Nephron progenitor cell (in vitro differentiated cells): ENCODE data around the gene DCBLD1.
A peak's percentile ranks its signal among the peaks of the same experiment; 100 is the strongest.
"Not testable (repeated sequence)": the region's sequence is repeated elsewhere in the genome, so short reads cannot be mapped to it uniquely, and the experiment has no call there.

ENCODE experiments used
- DNase-seq: peaks from one replicate; pipeline ENCODE4 v3.0.0; 2021
- H3K27ac Mint-ChIP-seq: 2 replicates; pipeline ENCODE4 v1.8.0; 2021; ENCODE audit warnings: mild to moderate bottlenecking, moderate library complexity, mixed read lengths
- H3K27me3 Mint-ChIP-seq: 2 replicates; pipeline ENCODE4 v1.8.0; 2021; ENCODE audit warnings: mild to moderate bottlenecking, low read depth, mixed read lengths; ENCODE audit not compliant: poor library complexity
- H3K36me3 Mint-ChIP-seq: 2 replicates; pipeline ENCODE4 v1.8.0; 2021; ENCODE audit warnings: low read depth, mixed read lengths
- H3K4me1 Mint-ChIP-seq: 2 replicates; pipeline ENCODE4 v1.8.0; 2021; ENCODE audit warnings: mixed read lengths
- H3K4me3 Mint-ChIP-seq: 2 replicates; pipeline ENCODE4 v1.8.0; 2021; ENCODE audit warnings: mild to moderate bottlenecking, moderate library complexity, mixed read lengths
- H3K9me3 Mint-ChIP-seq: 2 replicates; pipeline ENCODE4 v1.8.0; 2021; ENCODE audit warnings: mild to moderate bottlenecking, moderate library complexity, mixed read lengths
- CTCF ChIP-seq: fragments of 200-600 bp; sonication (generic); IDR thresholded peaks from 2 replicates; pipeline ENCODE4 v1.5.0; 2021; ENCODE audit warnings: antibody characterized with exemption

The DCBLD1 gene

GRCh38 chr6:117515326-117515725 lies 32.9 kb downstream of the DCBLD1 start:
- peaks cover 20% of the 10 kb centered on the region for H3K4me1 Mint-ChIP-seq
- no peak for DNase-seq
- peaks cover 8% of the 10 kb centered on the region for H3K36me3 Mint-ChIP-seq
- H3K4me3 Mint-ChIP-seq: no peak overlapping the region
- no peak for TF ChIP-seq CTCF
- peak overlapping the region; percentile 16 for H3K27ac Mint-ChIP-seq
- H3K9me3 Mint-ChIP-seq: no peaks in the 10 kb centered on the region
- no peaks in the 10 kb centered on the region for H3K27me3 Mint-ChIP-seq

DNA sequence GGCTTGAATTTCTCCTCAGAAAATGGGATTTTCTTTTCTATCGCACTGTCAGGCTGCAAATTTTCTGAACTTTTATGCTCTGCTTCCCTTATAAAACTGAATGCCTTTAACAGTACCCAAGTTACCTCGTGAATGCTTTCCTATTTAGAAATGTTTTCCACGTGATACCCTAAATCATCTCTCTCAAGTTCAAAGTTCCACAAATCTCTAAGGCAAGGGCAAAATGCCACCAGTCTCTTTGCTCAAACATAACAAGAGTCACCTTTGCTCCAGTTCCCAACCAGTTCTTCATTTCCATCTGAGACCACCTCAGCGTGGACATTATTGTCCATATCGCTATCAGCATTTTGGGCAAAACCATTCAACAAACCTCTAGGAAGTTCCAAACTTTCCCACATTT lies 35.5 kb downstream of the DCBLD1 start:
- not testable (repeated sequence) for H3K27ac Mint-ChIP-seq, H3K9me3 Mint-ChIP-seq, H3K27me3 Mint-ChIP-seq, H3K4me3 Mint-ChIP-seq, H3K4me1 Mint-ChIP-seq, DNase-seq, H3K36me3 Mint-ChIP-seq

- Mint-ChIP-seq H3K27ac (no peak overlapping the region), H3K36me3 (peaks cover 11% of the 10 kb centered on the region), H3K4me3 (no peak overlapping the region), H3K27me3 (no peaks in the 10 kb centered on the region), H3K4me1 (no peaks in the 10 kb centered on the region), H3K9me3 (no peaks in the 10 kb centered on the region)
- no peak for DNase-seq
- TF ChIP-seq CTCF: no peak
These were observed 36.4 kb downstream of the DCBLD1 start for GRCh38 chr6:117518870-117519269.

GRCh38 chr6:117520603-117521395 lies 38.3 kb downstream of the DCBLD1 start:
- H3K27ac Mint-ChIP-seq: no peak overlapping the region
- peaks cover 12% of the 10 kb centered on the region for H3K36me3 Mint-ChIP-seq
- no peak for TF ChIP-seq CTCF
- H3K27me3 Mint-ChIP-seq: no peaks in the 10 kb centered on the region
- H3K4me1 Mint-ChIP-seq: no peaks in the 10 kb centered on the region
- no peaks in the 10 kb centered on the region for H3K9me3 Mint-ChIP-seq
- H3K4me3 Mint-ChIP-seq: no peak overlapping the region
- no peak for DNase-seq

GRCh38 chr6:117521791-117522502 lies 39.5 kb downstream of the DCBLD1 start:
- Mint-ChIP-seq H3K36me3 (peaks cover 10% of the 10 kb centered on the region), H3K27me3 (no peaks in the 10 kb centered on the region), H3K9me3 (no peaks in the 10 kb centered on the region), H3K27ac (no peak overlapping the region), H3K4me3 (no peak overlapping the region), H3K4me1 (no peaks in the 10 kb centered on the region)
- DNase-seq: no peak
- TF ChIP-seq CTCF: no peak

DNA sequence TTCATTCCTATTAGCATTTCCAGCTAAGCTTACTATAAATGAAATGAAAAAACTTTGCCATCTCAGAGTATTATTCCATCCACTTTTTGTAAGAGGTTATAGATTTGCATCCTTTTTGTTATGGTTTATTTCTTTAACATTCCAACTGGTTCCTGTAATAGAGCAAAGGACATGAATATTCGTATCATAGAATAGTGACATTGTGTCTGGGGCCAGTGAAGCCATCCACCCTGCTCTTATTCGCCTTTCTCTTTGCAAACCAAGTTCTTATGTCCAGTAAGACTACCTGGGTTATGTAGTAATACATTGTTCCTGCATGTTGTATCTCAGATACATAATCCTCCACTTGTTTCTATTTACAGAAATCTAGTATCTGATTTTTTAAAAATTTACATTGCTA lies 43.1 kb downstream of the DCBLD1 start:
- H3K27ac Mint-ChIP-seq: no peak overlapping the region
- no peak overlapping the region for H3K4me3 Mint-ChIP-seq
- peaks cover 4% of the 10 kb centered on the region for H3K36me3 Mint-ChIP-seq
- H3K9me3 Mint-ChIP-seq: no peaks in the 10 kb centered on the region
- TF ChIP-seq CTCF: no peak
- DNase-seq: no peak
- no peaks in the 10 kb centered on the region for H3K4me1 Mint-ChIP-seq
- H3K27me3 Mint-ChIP-seq: no peaks in the 10 kb centered on the region
